ENCODE data around the gene CCN2. TPM values are rescaled to one million over a fixed set of nuclear protein-coding genes. Genes with fewer than 3 reads are reported as not detected.
A peak's percentile ranks its signal among the peaks of the same experiment; 100 is the strongest.

Gene CCN2
- polyA plus RNA-seq, 4 donors: 204 to 357 (median 237) TPM

GRCh38 chr6:131968656-131969055 is 17.5 kb upstream of the CCN2 start:
- no peak for DNase-seq (ENCODE audit: low read depth in 4 of 4, low spot score in 3 of 4)

- DNase-seq (ENCODE audit: low read depth in 4 of 4, low spot score in 3 of 4): no peak
Measured at GRCh38 chr6:131967948-131968347, 16.8 kb upstream of the CCN2 start.

- no peak for DNase-seq (ENCODE audit: low read depth in 4 of 4, low spot score in 3 of 4)
Measured at GRCh38 chr6:131966443-131966842, 15.3 kb upstream of the CCN2 start.

- no peak for DNase-seq (ENCODE audit: low read depth in 4 of 4, low spot score in 3 of 4)
Measured at GRCh38 chr6:131963063-131963462, 11.9 kb upstream of the CCN2 start.

- no peak for DNase-seq (ENCODE audit: low read depth in 4 of 4, low spot score in 3 of 4)
Measured at GRCh38 chr6:131960371-131961133, 9.4 kb upstream of the CCN2 start.

- DNase-seq (ENCODE audit: low read depth in 4 of 4, low spot score in 3 of 4): no peak
Measured at GRCh38 chr6:131958542-131959470, 7.6 kb upstream of the CCN2 start.

GRCh38 chr6:131958095-131958494 is 6.9 kb upstream of the CCN2 start:
- DNase-seq (ENCODE audit: low read depth in 4 of 4, low spot score in 3 of 4): no peak

GRCh38 chr6:131955876-131956275 is 4.7 kb upstream of the CCN2 start:
- DNase-seq (ENCODE audit: low read depth in 4 of 4, low spot score in 3 of 4): no peak

GRCh38 chr6:131955192-131955591 is 4.0 kb upstream of the CCN2 start:
- DNase-seq (ENCODE audit: low read depth in 4 of 4, low spot score in 3 of 4): no peak

- DNase-seq (ENCODE audit: low read depth in 4 of 4, low spot score in 3 of 4): peak; percentile 68 to 82 (median 76)
Measured at GRCh38 chr6:131954775-131955107, 3.6 kb upstream of the CCN2 start.

GRCh38 chr6:131954059-131954774 is 3.0 kb upstream of the CCN2 start:
- DNase-seq (ENCODE audit: low read depth in 4 of 4, low spot score in 3 of 4): no peak

GRCh38 chr6:131952886-131953509 is 1.8 kb upstream of the CCN2 start:
- DNase-seq (ENCODE audit: low read depth in 4 of 4, low spot score in 3 of 4): no peak

GRCh38 chr6:131951576-131952230 is 531 bp upstream of the CCN2 start:
- no peak for DNase-seq (ENCODE audit: low read depth in 4 of 4, low spot score in 3 of 4)

- DNase-seq (ENCODE audit: low read depth in 4 of 4, low spot score in 3 of 4): peak in 3 of 4 donors; percentile 58 to 72 (median 67)
Measured at GRCh38 chr6:131949909-131950766, 1.0 kb downstream of the CCN2 start.

- no peak for DNase-seq (ENCODE audit: low read depth in 4 of 4, low spot score in 3 of 4)
Measured at GRCh38 chr6:131949620-131949908, 1.6 kb downstream of the CCN2 start.

GRCh38 chr6:131948692-131949619 is 2.2 kb downstream of the CCN2 start:
- DNase-seq (ENCODE audit: low read depth in 4 of 4, low spot score in 3 of 4): no peak

- no peak for DNase-seq (ENCODE audit: low read depth in 4 of 4, low spot score in 3 of 4)
Measured at GRCh38 chr6:131947986-131948661, 3.0 kb downstream of the CCN2 start.

All from left renal pelvis (tissue), 4 donors.